ENCODE data around the gene HPDL. TPM values are rescaled to one million over a fixed set of nuclear protein-coding genes. Genes with fewer than 3 reads are reported as not detected.
"Not testable (repeated sequence)": the region's sequence is repeated elsewhere in the genome, so short reads cannot be mapped to it uniquely, and the experiment has no call there.

Gene HPDL
- total RNA-seq, 1 experiment from 2014 or later: 0.18 TPM

GRCh38 chr1:45348966-45349677 lies 22.4 kb downstream of the HPDL start:
- no peaks in the 10 kb centered on the region for H3K27me3 ChIP-seq (replicated peaks)
- no peaks in the 10 kb centered on the region for H3K9me3 ChIP-seq (replicated peaks)
- peaks cover 24% of the 10 kb centered on the region for H3K4me1 ChIP-seq (replicated peaks)
- H3K27ac ChIP-seq: peak overlapping the region; percentile 49; the same call in 1 of the 2 replicates
- H3K4me3 ChIP-seq: no peak overlapping the region
- peak in 1 of 2 experiments; percentile 18 for DNase-seq (ENCODE audit: low read depth in 1 of 2, low spot score in 2 of 2)
- H3K36me3 ChIP-seq: peaks cover 29% of the 10 kb centered on the region

- H3K27ac ChIP-seq: no peak overlapping the region
- no peaks in the 10 kb centered on the region for H3K27me3 ChIP-seq (replicated peaks)
- no peak for DNase-seq (ENCODE audit: low read depth in 1 of 2, low spot score in 2 of 2)
Observed at GRCh38 chr1:45351508-45351907, 24.8 kb downstream of the HPDL start.

GRCh38 chr1:45353685-45354084 lies 27.0 kb downstream of the HPDL start:
- no peaks in the 10 kb centered on the region for H3K36me3 ChIP-seq
- H3K27ac ChIP-seq: no peak overlapping the region
- no peaks in the 10 kb centered on the region for H3K9me3 ChIP-seq (replicated peaks)
- DNase-seq (ENCODE audit: low read depth in 1 of 2, low spot score in 2 of 2): no peak
- H3K27me3 ChIP-seq (replicated peaks): no peaks in the 10 kb centered on the region
- peaks cover 9% of the 10 kb centered on the region for H3K4me1 ChIP-seq (replicated peaks)
- H3K4me3 ChIP-seq: no peak overlapping the region

More at GRCh38 chr1:45351508-45351907, 24.8 kb downstream of the HPDL start:
- peaks cover 24% of the 10 kb centered on the region for H3K4me1 ChIP-seq (replicated peaks)
- H3K36me3 ChIP-seq: peaks cover 5% of the 10 kb centered on the region
- no peak overlapping the region for H3K4me3 ChIP-seq
- no peaks in the 10 kb centered on the region for H3K9me3 ChIP-seq (replicated peaks)

GRCh38 chr1:45354838-45355237 lies 28.1 kb downstream of the HPDL start:
- Histone ChIP-seq H3K36me3 (no peaks in the 10 kb centered on the region), H3K9me3 (replicated peaks) (no peaks in the 10 kb centered on the region), H3K4me3 (no peak overlapping the region), H3K4me1 (replicated peaks) (no peaks in the 10 kb centered on the region), H3K27ac (no peak overlapping the region), H3K27me3 (replicated peaks) (no peaks in the 10 kb centered on the region)
- no peak for DNase-seq (ENCODE audit: low read depth in 1 of 2, low spot score in 2 of 2)

- Histone ChIP-seq H3K27me3 (replicated peaks) (no peaks in the 10 kb centered on the region), H3K4me1 (replicated peaks) (peaks cover 8% of the 10 kb centered on the region), H3K9me3 (replicated peaks) (no peaks in the 10 kb centered on the region), H3K36me3 (no peaks in the 10 kb centered on the region), H3K27ac (no peak overlapping the region), H3K4me3 (no peak overlapping the region)
- no peak for DNase-seq (ENCODE audit: low read depth in 1 of 2, low spot score in 2 of 2)
Observed at GRCh38 chr1:45355683-45356082, 29.0 kb downstream of the HPDL start.

- Histone ChIP-seq H3K9me3 (replicated peaks) (no peaks in the 10 kb centered on the region), H3K36me3 (no peaks in the 10 kb centered on the region), H3K4me1 (replicated peaks) (peaks cover 11% of the 10 kb centered on the region), H3K27ac (no peak overlapping the region), H3K4me3 (no peak overlapping the region), H3K27me3 (replicated peaks) (no peaks in the 10 kb centered on the region)
- no peak for DNase-seq (ENCODE audit: low read depth in 1 of 2, low spot score in 2 of 2)
Observed at GRCh38 chr1:45356186-45356585, 29.5 kb downstream of the HPDL start.

GRCh38 chr1:45359882-45360513 lies 33.3 kb downstream of the HPDL start:
- Histone ChIP-seq H3K27ac (no peak overlapping the region), H3K36me3 (no peaks in the 10 kb centered on the region), H3K4me3 (no peak overlapping the region), H3K9me3 (replicated peaks) (no peaks in the 10 kb centered on the region), H3K27me3 (replicated peaks) (no peaks in the 10 kb centered on the region), H3K4me1 (replicated peaks) (peaks cover 11% of the 10 kb centered on the region)
- DNase-seq (ENCODE audit: low read depth in 1 of 2, low spot score in 2 of 2): peak in 1 of 2 experiments; percentile 42

- not testable (repeated sequence) for H3K4me3 ChIP-seq, H3K27ac ChIP-seq
- peak; percentile 36 to 58 for DNase-seq (ENCODE audit: low read depth in 1 of 2, low spot score in 2 of 2)
Observed at GRCh38 chr1:45360981-45361380, 34.3 kb downstream of the HPDL start.

GRCh38 chr1:45364294-45364693 lies 37.6 kb downstream of the HPDL start:
- H3K27ac ChIP-seq: no peak overlapping the region
- DNase-seq (ENCODE audit: low read depth in 1 of 2, low spot score in 2 of 2): no peak
- H3K36me3 ChIP-seq: no peaks in the 10 kb centered on the region
- H3K27me3 ChIP-seq (replicated peaks): no peaks in the 10 kb centered on the region
- H3K4me3 ChIP-seq: no peak overlapping the region
- H3K4me1 ChIP-seq (replicated peaks): peaks cover 11% of the 10 kb centered on the region
- H3K9me3 ChIP-seq (replicated peaks): no peaks in the 10 kb centered on the region

More at GRCh38 chr1:45360981-45361380, 34.3 kb downstream of the HPDL start:
- H3K9me3 ChIP-seq (replicated peaks); H3K36me3 ChIP-seq; H3K27me3 ChIP-seq (replicated peaks): not testable (repeated sequence)
- H3K4me1 ChIP-seq (replicated peaks): peaks cover 11% of the 10 kb centered on the region

GRCh38 chr1:45365051-45365450 lies 38.4 kb downstream of the HPDL start:
- H3K4me3 ChIP-seq: no peak overlapping the region
- H3K9me3 ChIP-seq (replicated peaks): no peaks in the 10 kb centered on the region
- H3K36me3 ChIP-seq: no peaks in the 10 kb centered on the region
- no peak for DNase-seq (ENCODE audit: low read depth in 1 of 2, low spot score in 2 of 2)
- H3K27me3 ChIP-seq (replicated peaks): no peaks in the 10 kb centered on the region
- no peak overlapping the region for H3K27ac ChIP-seq
- peaks cover 9% of the 10 kb centered on the region for H3K4me1 ChIP-seq (replicated peaks)

GRCh38 chr1:45370575-45370974 lies 43.9 kb downstream of the HPDL start:
- no peak overlapping the region for H3K27ac ChIP-seq
- no peaks in the 10 kb centered on the region for H3K36me3 ChIP-seq
- peaks cover 21% of the 10 kb centered on the region for H3K4me1 ChIP-seq (replicated peaks)
- no peak overlapping the region for H3K4me3 ChIP-seq
- DNase-seq (ENCODE audit: low read depth in 1 of 2, low spot score in 2 of 2): no peak
- H3K27me3 ChIP-seq (replicated peaks): no peaks in the 10 kb centered on the region
- no peaks in the 10 kb centered on the region for H3K9me3 ChIP-seq (replicated peaks)

- Histone ChIP-seq H3K9me3 (replicated peaks) (no peaks in the 10 kb centered on the region), H3K4me3 (no peak overlapping the region), H3K27me3 (replicated peaks) (no peaks in the 10 kb centered on the region), H3K27ac (no peak overlapping the region), H3K4me1 (replicated peaks) (peaks cover 31% of the 10 kb centered on the region), H3K36me3 (no peaks in the 10 kb centered on the region)
- DNase-seq (ENCODE audit: low read depth in 1 of 2, low spot score in 2 of 2): no peak
Observed at GRCh38 chr1:45373573-45373972, 46.9 kb downstream of the HPDL start.

- H3K36me3 ChIP-seq: no peaks in the 10 kb centered on the region
- peak; percentile 53 to 56 for DNase-seq (ENCODE audit: low read depth in 1 of 2, low spot score in 2 of 2)
Observed at GRCh38 chr1:45375104-45376090, 48.7 kb downstream of the HPDL start.

More at GRCh38 chr1:45375104-45376090, 48.7 kb downstream of the HPDL start:
- Histone ChIP-seq H3K4me1 (replicated peaks) (peaks cover 31% of the 10 kb centered on the region), H3K9me3 (replicated peaks) (no peaks in the 10 kb centered on the region), H3K27me3 (replicated peaks) (no peaks in the 10 kb centered on the region), H3K27ac (no peak overlapping the region), H3K4me3 (no peak overlapping the region)
